Measurements from ENCODE around the gene ABCA5. TPM values are rescaled to one million over a fixed set of nuclear protein-coding genes. Genes with fewer than 3 reads are reported as not detected.

ABCA5 gene
- total RNA-seq, 2 donors from 2014 or later = 17.1 to 77.9 TPM

GRCh38 chr17:69267219-69267618 is 59.7 kb downstream of the ABCA5 start:
- Mint-ChIP-seq H3K4me1 (no peaks in the 10 kb centered on the region), H3K4me3 (no peak overlapping the region), H3K27ac (no peak overlapping the region), H3K36me3 (ENCODE audit: low read depth) (peaks cover 48% of the 10 kb centered on the region), H3K27me3 (no peaks in the 10 kb centered on the region), H3K9me3 (no peaks in the 10 kb centered on the region)
- no peak for ATAC-seq (replicated peaks)

GRCh38 chr17:69265873-69266272 is 61.1 kb downstream of the ABCA5 start:
- H3K4me3 Mint-ChIP-seq = no peak overlapping the region
- no peaks in the 10 kb centered on the region for H3K4me1 Mint-ChIP-seq
- no peaks in the 10 kb centered on the region for H3K27me3 Mint-ChIP-seq
- peaks cover 42% of the 10 kb centered on the region for H3K36me3 Mint-ChIP-seq (ENCODE audit: low read depth)
- ATAC-seq (replicated peaks) = no peak
- no peaks in the 10 kb centered on the region for H3K9me3 Mint-ChIP-seq
- no peak overlapping the region for H3K27ac Mint-ChIP-seq

GRCh38 chr17:69254187-69254586 is 72.7 kb downstream of the ABCA5 start:
- no peak for ATAC-seq (replicated peaks)
- Mint-ChIP-seq H3K9me3 (no peaks in the 10 kb centered on the region), H3K27me3 (no peaks in the 10 kb centered on the region), H3K36me3 (ENCODE audit: low read depth) (peaks cover 78% of the 10 kb centered on the region), H3K27ac (no peak overlapping the region), H3K4me3 (no peak overlapping the region), H3K4me1 (no peaks in the 10 kb centered on the region)

- no peak for ATAC-seq (replicated peaks)
- Mint-ChIP-seq H3K27ac (no peak overlapping the region), H3K27me3 (no peaks in the 10 kb centered on the region), H3K4me1 (no peaks in the 10 kb centered on the region), H3K9me3 (no peaks in the 10 kb centered on the region), H3K4me3 (no peak overlapping the region), H3K36me3 (ENCODE audit: low read depth) (peaks cover 78% of the 10 kb centered on the region)
Observed at GRCh38 chr17:69250641-69251040, 76.3 kb downstream of the ABCA5 start.

GRCh38 chr17:69246726-69247375 is 80.1 kb downstream of the ABCA5 start:
- Mint-ChIP-seq H3K4me1 (no peaks in the 10 kb centered on the region), H3K4me3 (no peak overlapping the region), H3K27ac (no peak overlapping the region), H3K9me3 (no peaks in the 10 kb centered on the region), H3K27me3 (no peaks in the 10 kb centered on the region), H3K36me3 (ENCODE audit: low read depth) (peaks cover 60% of the 10 kb centered on the region)
- no peak for ATAC-seq (replicated peaks)

- Mint-ChIP-seq H3K36me3 (ENCODE audit: low read depth) (peaks cover 59% of the 10 kb centered on the region), H3K4me3 (no peak overlapping the region), H3K27me3 (no peaks in the 10 kb centered on the region), H3K4me1 (no peaks in the 10 kb centered on the region), H3K27ac (no peak overlapping the region), H3K9me3 (no peaks in the 10 kb centered on the region)
- ATAC-seq (replicated peaks) = no peak
Observed at GRCh38 chr17:69246202-69246601, 80.7 kb downstream of the ABCA5 start.

- Mint-ChIP-seq H3K4me3 (no peak overlapping the region), H3K36me3 (ENCODE audit: low read depth) (peaks cover 60% of the 10 kb centered on the region), H3K27ac (no peak overlapping the region), H3K27me3 (no peaks in the 10 kb centered on the region), H3K9me3 (no peaks in the 10 kb centered on the region), H3K4me1 (no peaks in the 10 kb centered on the region)
- ATAC-seq (replicated peaks) = no peak
Observed at GRCh38 chr17:69245617-69246016, 81.3 kb downstream of the ABCA5 start.

- H3K9me3 Mint-ChIP-seq = no peaks in the 10 kb centered on the region
- H3K36me3 Mint-ChIP-seq (ENCODE audit: low read depth) = peaks cover 31% of the 10 kb centered on the region
- no peak overlapping the region for H3K27ac Mint-ChIP-seq
Observed at GRCh38 chr17:69239611-69240600, 87.0 kb downstream of the ABCA5 start.

GRCh38 chr17:69236946-69237345 is 90.0 kb downstream of the ABCA5 start:
- no peaks in the 10 kb centered on the region for H3K4me1 Mint-ChIP-seq
- H3K27ac Mint-ChIP-seq = no peak overlapping the region
- no peak overlapping the region for H3K4me3 Mint-ChIP-seq
- H3K27me3 Mint-ChIP-seq = no peaks in the 10 kb centered on the region
- no peak for ATAC-seq (replicated peaks)
- H3K36me3 Mint-ChIP-seq (ENCODE audit: low read depth) = peaks cover 12% of the 10 kb centered on the region
- H3K9me3 Mint-ChIP-seq = peaks cover 9% of the 10 kb centered on the region

More at GRCh38 chr17:69239611-69240600, 87.0 kb downstream of the ABCA5 start:
- H3K27me3 Mint-ChIP-seq = no peaks in the 10 kb centered on the region
- H3K4me1 Mint-ChIP-seq = no peaks in the 10 kb centered on the region
- no peak for ATAC-seq (replicated peaks)
- no peak overlapping the region for H3K4me3 Mint-ChIP-seq

- peaks cover 9% of the 10 kb centered on the region for H3K9me3 Mint-ChIP-seq
- no peak overlapping the region for H3K27ac Mint-ChIP-seq
- ATAC-seq (replicated peaks) = no peak
- H3K27me3 Mint-ChIP-seq = no peaks in the 10 kb centered on the region
- H3K36me3 Mint-ChIP-seq (ENCODE audit: low read depth) = peaks cover 10% of the 10 kb centered on the region
- H3K4me1 Mint-ChIP-seq = no peaks in the 10 kb centered on the region
- H3K4me3 Mint-ChIP-seq = no peak overlapping the region
Observed at GRCh38 chr17:69236464-69236863, 90.5 kb downstream of the ABCA5 start.

GRCh38 chr17:69235338-69236058 is 91.4 kb downstream of the ABCA5 start:
- peak; percentile 65 for ATAC-seq (replicated peaks)
- Mint-ChIP-seq H3K9me3 (peaks cover 9% of the 10 kb centered on the region), H3K4me3 (no peak overlapping the region), H3K27ac (no peak overlapping the region), H3K36me3 (ENCODE audit: low read depth) (peaks cover under 1% of the 10 kb centered on the region), H3K4me1 (no peaks in the 10 kb centered on the region), H3K27me3 (no peaks in the 10 kb centered on the region)

- H3K27me3 Mint-ChIP-seq = no peaks in the 10 kb centered on the region
- no peak for ATAC-seq (replicated peaks)
- no peaks in the 10 kb centered on the region for H3K36me3 Mint-ChIP-seq (ENCODE audit: low read depth)
- H3K4me3 Mint-ChIP-seq = no peak overlapping the region
- H3K27ac Mint-ChIP-seq = no peak overlapping the region
- H3K9me3 Mint-ChIP-seq = peaks cover 9% of the 10 kb centered on the region
- H3K4me1 Mint-ChIP-seq = no peaks in the 10 kb centered on the region
Observed at GRCh38 chr17:69232650-69233049, 94.3 kb downstream of the ABCA5 start.

- ATAC-seq (replicated peaks) = no peak
- H3K9me3 Mint-ChIP-seq = peaks cover 9% of the 10 kb centered on the region
Observed at GRCh38 chr17:69231521-69231920, 95.4 kb downstream of the ABCA5 start.

GRCh38 chr17:69230939-69231338 is 96.0 kb downstream of the ABCA5 start:
- H3K9me3 Mint-ChIP-seq = peaks cover 9% of the 10 kb centered on the region
- H3K27me3 Mint-ChIP-seq = no peaks in the 10 kb centered on the region
- ATAC-seq (replicated peaks) = no peak
- no peak overlapping the region for H3K4me3 Mint-ChIP-seq
- H3K36me3 Mint-ChIP-seq (ENCODE audit: low read depth) = no peaks in the 10 kb centered on the region
- no peaks in the 10 kb centered on the region for H3K4me1 Mint-ChIP-seq
- H3K27ac Mint-ChIP-seq = no peak overlapping the region

More at GRCh38 chr17:69231521-69231920, 95.4 kb downstream of the ABCA5 start:
- H3K4me1 Mint-ChIP-seq = no peaks in the 10 kb centered on the region
- H3K27ac Mint-ChIP-seq = no peak overlapping the region
- no peak overlapping the region for H3K4me3 Mint-ChIP-seq
- H3K36me3 Mint-ChIP-seq (ENCODE audit: low read depth) = no peaks in the 10 kb centered on the region
- no peaks in the 10 kb centered on the region for H3K27me3 Mint-ChIP-seq

Data from activated T-helper 17 cell treated with anti-CD3 and anti-CD28 coated beads, Interleukin-2, amount 50 U/mL, for 72 hours (primary cell).